HCT116 (cell line): ENCODE measurements around the gene MUC20. TPM values are rescaled to one million over a fixed set of nuclear protein-coding genes. Genes with fewer than 3 reads are reported as not detected.
"Not testable (repeated sequence)": the region's sequence is repeated elsewhere in the genome, so short reads cannot be mapped to it uniquely, and the experiment has no call there.

Source experiments
- ATAC-seq: fragments of 200-7000 bp; cut with Tn5 transposase; 2 replicates; pipeline ENCODE4 v1.9.1; 2020; ENCODE audit warnings: mild to moderate bottlenecking, moderate library complexity
- Bru-seq: library from RNA; stranded (reverse); fragments of 400-500 nt; gene quantifications from one replicate; lab custom pipeline; 2021; lab: Mats Ljungman, UMichigan
- BruChase-seq, 2 experiments: library from RNA; stranded (reverse); fragments of 400-500 nt; gene quantifications; one replicate each; lab custom pipeline; 2021; lab: Mats Ljungman, UMichigan
- BruUV-seq: library from RNA; stranded (reverse); fragments of 400-500 nt; replicated peaks from 2 replicates; lab custom pipeline; 2021; lab: Mats Ljungman, UMichigan
- CTCF ChIA-PET: fragments of 300-600 bp; sonication (Branson Sonifier 250); formaldehyde crosslinking; loops from one replicate; lab custom pipeline; 2021; ENCODE audit warnings: antibody characterized with exemption; lab: Charles Lee
- POLR2A ChIA-PET: fragments of 300-600, 350-600 bp; sonication (Branson Sonifier 250); formaldehyde crosslinking; loops from one replicate; lab custom pipeline; 2021; ENCODE audit warnings: antibody characterized with exemption; lab: Charles Lee
- RAD21 ChIA-PET, 2 experiments: fragments of 300-600 bp; sonication (Branson Sonifier 250); formaldehyde crosslinking; loops; one replicate each; lab custom pipeline; 2023; ENCODE audit warnings: low total read pairs in 2 of 2; ENCODE audit not compliant: uncharacterized antibody in 2 of 2, unreplicated experiment in 2 of 2, low non-redundant PET in 1 of 2; lab: Charles Lee
- DNase-seq: peaks from one replicate; pipeline ENCODE4 v3.0.0-alpha.2; 2010; ENCODE audit warnings: low read depth, low spot score
- H2AFZ ChIP-seq: fragments of 200-600 bp; shearing (Covaris generic), sonication (generic); 2 replicates; pipeline ENCODE4 v1.6.1; 2017; ENCODE audit warnings: low read depth, mixed run types, mixed read lengths, antibody characterized with exemption, low read length; ENCODE audit not compliant: poor library complexity, severe bottlenecking
- H3K27ac ChIP-seq: 2 replicates; pipeline ENCODE4 v1.5.1; 2012; ENCODE audit warnings: low read depth, low read length
- H3K27me3 ChIP-seq: fragments of 200-600 bp; sonication (generic); 2 replicates; pipeline ENCODE4 v1.6.1; 2016; ENCODE audit warnings: mixed run types, low read length, mixed read lengths; ENCODE audit not compliant: insufficient read depth
- H3K36me3 ChIP-seq, 2 experiments: fragments of 200-500 bp in 1 of 2; fragments of 200-600 bp in 1 of 2; sonication (Bioruptor generic) in 1 of 2; sonication (generic) in 1 of 2; 2 replicates each; pipeline versions ENCODE4 v1.5.1 to v1.6.1; 2014 to 2016; ENCODE audit warnings: low read length in 2 of 2, inconsistent platforms in 1 of 2, mixed read lengths in 1 of 2, mixed run types in 1 of 2; ENCODE audit not compliant: insufficient read depth in 2 of 2, control insufficient read depth in 1 of 2
- H3K4me1 ChIP-seq, 2 experiments: fragments of 200-600 bp in 1 of 2; sonication (generic) in 1 of 2; 2 replicates each; pipeline versions ENCODE4 v1.5.1 to v1.6.1; 2012 to 2017; ENCODE audit warnings: low read length in 2 of 2, inconsistent platforms in 1 of 2, mild to moderate bottlenecking in 1 of 2, mixed read lengths in 1 of 2, mixed run types in 1 of 2, moderate library complexity in 1 of 2; ENCODE audit not compliant: insufficient read depth in 2 of 2, control insufficient read depth in 1 of 2
- H3K4me2 ChIP-seq: fragments of 200-600 bp; sonication (generic); 2 replicates; pipeline ENCODE4 v1.6.1; 2017; ENCODE audit warnings: mixed run types, low read length, mixed read lengths
- H3K4me3 ChIP-seq, 2 experiments: fragments of 200-600 bp in 1 of 2; sonication (generic) in 1 of 2; replicated peaks in 1 of 2; 2 replicates each; pipeline ENCODE4 v1.5.1; 2011 to 2016; ENCODE audit warnings: low read length in 2 of 2, control low read depth in 1 of 2, low read depth in 1 of 2, mild to moderate bottlenecking in 1 of 2, mixed read lengths in 1 of 2, mixed run types in 1 of 2
- H3K79me2 ChIP-seq: fragments of 200-600 bp; sonication (generic); 2 replicates; pipeline ENCODE4 v1.6.1; 2017; ENCODE audit warnings: mild to moderate bottlenecking, mixed run types, low read length, moderate library complexity, mixed read lengths; ENCODE audit not compliant: insufficient read depth
- H3K9ac ChIP-seq: fragments of 200-600 bp; sonication (generic); 2 replicates; pipeline ENCODE4 v1.6.1; 2016; ENCODE audit warnings: low read length, mixed read lengths
- H3K9me2 ChIP-seq: fragments of 200-600 bp; sonication (generic), shearing (Covaris generic); 2 replicates; pipeline ENCODE4 v1.6.1; 2017; ENCODE audit warnings: mixed run types, mild to moderate bottlenecking, moderate library complexity; ENCODE audit not compliant: insufficient read depth
- H3K9me3 ChIP-seq, 2 experiments: fragments of 200-500 bp in 1 of 2; fragments of 200-600 bp in 1 of 2; sonication (Bioruptor generic) in 1 of 2; sonication (generic) in 1 of 2; 2 replicates each; pipeline ENCODE4 v1.6.1; 2014 to 2017; ENCODE audit warnings: low read length in 2 of 2, mixed read lengths in 2 of 2, inconsistent platforms in 1 of 2, low read depth in 1 of 2, mild to moderate bottlenecking in 1 of 2, mixed run types in 1 of 2, moderate library complexity in 1 of 2; ENCODE audit not compliant: control insufficient read depth in 1 of 2, insufficient read depth in 1 of 2
- H4K20me1 ChIP-seq: fragments of 200-600 bp; sonication (generic), shearing (Covaris generic); 2 replicates; pipeline ENCODE4 v1.6.1; 2017; ENCODE audit warnings: mixed run types, mild to moderate bottlenecking, moderate library complexity; ENCODE audit not compliant: insufficient read depth
- intact Hi-C: fragments of 100-400 bp; cut with micrococcal nuclease; formaldehyde crosslinking; loops from 2 replicates; pipeline ENCODE4 v1.10.0; 2022
- long read RNA-seq: library from polyadenylated mRNA; unstranded; transcript quantifications from one replicate; pipeline ENCODE4 v2.0.0, GENCODE V29; 2021; ENCODE audit not compliant: unreplicated experiment
- polyA plus RNA-seq: library from polyadenylated mRNA; unstranded; fragments of >200 nt; gene quantifications from 2 replicates; pipeline ENCODE4 v1.2.1, GENCODE V29; 2012; ENCODE audit warnings: missing spikeins
- total RNA-seq: library from RNA; stranded (reverse); gene quantifications from one replicate; pipeline ENCODE4 v1.2.1, GENCODE V29; 2021; ENCODE audit not compliant: unreplicated experiment

MUC20 gene, protein sequence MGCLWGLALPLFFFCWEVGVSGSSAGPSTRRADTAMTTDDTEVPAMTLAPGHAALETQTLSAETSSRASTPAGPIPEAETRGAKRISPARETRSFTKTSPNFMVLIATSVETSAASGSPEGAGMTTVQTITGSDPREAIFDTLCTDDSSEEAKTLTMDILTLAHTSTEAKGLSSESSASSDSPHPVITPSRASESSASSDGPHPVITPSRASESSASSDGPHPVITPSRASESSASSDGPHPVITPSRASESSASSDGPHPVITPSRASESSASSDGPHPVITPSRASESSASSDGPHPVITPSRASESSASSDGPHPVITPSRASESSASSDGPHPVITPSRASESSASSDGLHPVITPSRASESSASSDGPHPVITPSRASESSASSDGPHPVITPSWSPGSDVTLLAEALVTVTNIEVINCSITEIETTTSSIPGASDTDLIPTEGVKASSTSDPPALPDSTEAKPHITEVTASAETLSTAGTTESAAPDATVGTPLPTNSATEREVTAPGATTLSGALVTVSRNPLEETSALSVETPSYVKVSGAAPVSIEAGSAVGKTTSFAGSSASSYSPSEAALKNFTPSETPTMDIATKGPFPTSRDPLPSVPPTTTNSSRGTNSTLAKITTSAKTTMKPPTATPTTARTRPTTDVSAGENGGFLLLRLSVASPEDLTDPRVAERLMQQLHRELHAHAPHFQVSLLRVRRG
- total RNA-seq, result 2.4 TPM
- polyA plus RNA-seq, result 2.1 and 2.7 TPM in 2 replicates
- Bru-seq, nascent RNA, result percentile 50 among the genes with signal in this experiment
- BruChase-seq, experiment 1, labeled RNA remaining after a 6-hour chase, result percentile 84 among the genes with signal in this experiment
- BruChase-seq, experiment 2, labeled RNA remaining after a 2-hour chase, result percentile 63 among the genes with signal in this experiment
- long read RNA-seq, result 0 reads

DNA sequence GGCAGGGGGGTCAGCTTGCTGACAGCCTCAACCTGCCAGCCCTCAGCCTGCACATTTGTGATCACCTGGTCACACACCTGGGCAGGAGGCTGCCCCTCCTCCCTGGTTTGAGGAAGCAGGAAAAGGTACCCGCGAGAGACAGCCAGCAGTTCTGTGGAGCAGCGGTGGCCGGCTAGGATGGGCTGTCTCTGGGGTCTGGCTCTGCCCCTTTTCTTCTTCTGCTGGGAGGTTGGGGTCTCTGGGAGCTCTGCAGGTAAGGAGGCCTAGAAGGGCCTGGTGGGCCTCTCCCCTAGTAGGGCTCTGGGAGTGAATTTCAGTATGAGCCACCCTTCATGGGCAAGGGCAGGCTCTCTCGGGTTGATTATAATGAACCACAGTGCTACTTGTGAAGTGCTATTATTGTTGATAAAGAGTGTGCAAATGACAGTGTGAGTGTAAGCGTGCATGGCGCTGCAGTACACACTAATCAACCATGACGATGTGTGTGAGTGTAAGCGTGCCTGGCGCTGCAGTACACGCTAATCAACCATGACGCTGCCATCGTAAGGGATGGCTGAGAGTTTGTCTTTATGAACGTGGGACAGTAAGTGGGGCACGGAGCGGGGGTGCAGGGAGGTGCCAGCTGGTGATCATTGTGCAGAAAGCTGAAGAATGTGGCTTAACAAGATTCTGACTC, at the start of gene MUC20:
TSS of gene MUC20 (plus strand) at position 148 of the 676 bp plus-strand sequence. CDS start at position 178, 30 bp downstream.
- H3K27me3 ChIP-seq, H3K9me3 ChIP-seq, DNase-seq, ATAC-seq, H3K79me2 ChIP-seq, CTCF ChIA-PET, POLR2A ChIA-PET, H3K27ac ChIP-seq, H3K9me2 ChIP-seq, H3K4me3 ChIP-seq, BruUV-seq, H3K9ac ChIP-seq, H3K36me3 ChIP-seq, H4K20me1 ChIP-seq, H2AFZ ChIP-seq: not testable (repeated sequence)
- intact Hi-C loops, result loop anchor here (5.0 kb wide), 1 partner anchor 104 kb away; no protein-coding TSS in a partner anchor
- H3K4me1 ChIP-seq, result peaks cover 25 to 41% of the 10 kb centered on the region in 2 experiments
- RAD21 ChIA-PET, result interaction anchor here in 1 of 2 experiments (0.7 kb wide), 1 partner anchor 133 kb away, joined by 4 read pairs; no protein-coding TSS in a partner anchor
- peak within 1 kb of the TSS; percentile 32; the same call in 1 of the 2 replicates for H3K4me2 ChIP-seq

DNA sequence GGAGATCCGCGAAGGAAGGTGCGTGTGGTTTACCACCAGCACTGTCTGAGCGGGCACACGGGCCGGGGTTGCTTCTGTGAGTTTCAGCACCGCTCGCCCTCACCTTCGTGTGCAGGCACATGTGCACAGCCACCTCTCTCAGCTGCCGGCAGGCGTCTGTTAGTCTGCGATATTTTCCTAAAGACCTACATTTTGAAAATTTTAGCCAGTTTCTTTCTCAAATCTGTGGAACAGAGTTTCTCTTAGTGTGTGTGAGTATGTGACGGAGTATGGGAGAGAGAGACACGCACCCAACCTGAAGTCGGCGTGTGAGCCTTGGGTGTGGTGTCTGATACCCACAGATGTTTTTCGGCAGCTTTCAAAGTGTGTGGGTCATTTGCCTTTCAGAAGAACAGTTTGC, 49.5 kb upstream of the MUC20 start:
- H3K27me3 ChIP-seq, H3K4me2 ChIP-seq, H3K79me2 ChIP-seq, H2AFZ ChIP-seq, H3K9ac ChIP-seq, H4K20me1 ChIP-seq, RAD21 ChIA-PET, H3K4me1 ChIP-seq, H3K9me2 ChIP-seq, H3K9me3 ChIP-seq, CTCF ChIA-PET, H3K4me3 ChIP-seq, H3K36me3 ChIP-seq, BruUV-seq, H3K27ac ChIP-seq, DNase-seq, ATAC-seq, POLR2A ChIA-PET: not testable (repeated sequence)
- intact Hi-C loops, result loop anchor here (10.0 kb wide), 1 partner anchor 304 kb away; no protein-coding TSS in a partner anchor

DNA sequence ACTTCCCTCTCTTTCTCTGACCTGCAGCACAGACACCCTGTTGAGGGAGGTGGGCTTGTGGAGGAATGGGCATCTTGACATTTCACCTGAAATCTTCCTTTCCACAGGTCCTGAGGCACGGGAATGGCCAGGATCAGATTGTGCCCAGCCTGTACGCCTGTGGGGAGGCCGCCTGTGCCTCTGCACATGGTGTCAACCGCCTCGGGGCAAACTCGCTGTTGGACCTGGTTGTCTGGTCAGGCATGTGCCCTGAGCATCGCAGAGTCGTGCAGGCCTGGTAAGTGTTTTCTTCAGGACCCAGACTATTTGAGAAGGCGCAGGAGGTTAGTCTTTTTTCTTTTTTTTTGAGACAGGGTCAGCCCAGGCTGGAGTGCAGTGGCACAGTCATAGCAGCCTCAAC, 47.1 kb upstream of the MUC20 start:
- H3K79me2 ChIP-seq, H3K9me2 ChIP-seq, H2AFZ ChIP-seq, DNase-seq, RAD21 ChIA-PET, H3K4me1 ChIP-seq, BruUV-seq, H3K4me2 ChIP-seq, H3K9me3 ChIP-seq, H3K27me3 ChIP-seq, CTCF ChIA-PET, POLR2A ChIA-PET, H3K9ac ChIP-seq, H4K20me1 ChIP-seq, H3K4me3 ChIP-seq, ATAC-seq, H3K27ac ChIP-seq: not testable (repeated sequence)
- intact Hi-C loops, result loop anchor here (10.0 kb wide), 1 partner anchor 301 kb away; no protein-coding TSS in a partner anchor
- peaks cover 12% of the 10 kb centered on the region in 2 experiments; a peak in 3 of 4 replicates for H3K36me3 ChIP-seq
